Measurements from ENCODE around the gene PCNX1. TPM values are rescaled to one million over a fixed set of nuclear protein-coding genes. Genes with fewer than 3 reads are reported as not detected.
A peak's percentile ranks its signal among the peaks of the same experiment; 100 is the strongest.
"Not testable (repeated sequence)": the region's sequence is repeated elsewhere in the genome, so short reads cannot be mapped to it uniquely, and the experiment has no call there.

PCNX1 gene
- total RNA-seq, 1 donor from 2014 or later = 56.0 TPM

DNA sequence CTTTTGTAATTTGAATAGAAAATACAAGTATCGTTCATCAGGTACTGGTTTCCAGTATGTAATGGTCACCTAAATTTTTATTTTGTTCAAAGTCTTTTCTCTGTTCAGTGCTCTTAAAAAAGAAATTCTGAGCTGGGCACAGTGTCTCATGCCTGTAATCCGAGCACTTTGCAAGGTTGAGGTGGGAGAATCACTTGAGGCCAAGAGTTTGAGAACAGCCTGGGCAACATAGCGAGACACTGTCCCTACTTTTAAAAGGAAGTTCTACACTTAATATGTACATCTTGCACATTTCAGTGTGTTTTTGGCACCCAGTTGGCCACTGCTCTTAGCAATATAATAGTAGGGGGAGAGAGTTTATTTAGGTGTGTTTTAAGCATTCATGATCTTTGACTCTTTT is 27.9 kb downstream of the PCNX1 start:
- peak overlapping the region; percentile 50 for H3K4me3 Mint-ChIP-seq
- intact Hi-C loops (cut with micrococcal nuclease) = loop anchor here (2.0 kb wide), 2 partner anchors 26 to 50 kb away; no protein-coding TSS in a partner anchor
- peak overlapping the region; percentile 73 for H3K27ac Mint-ChIP-seq
- no peaks in the 10 kb centered on the region for H3K27me3 Mint-ChIP-seq
- DNase-seq = no peak
- H3K9me3 Mint-ChIP-seq = peaks cover 19% of the 10 kb centered on the region
- peaks cover 34% of the 10 kb centered on the region for H3K36me3 Mint-ChIP-seq (ENCODE audit: low read depth)
- peaks cover 53% of the 10 kb centered on the region for H3K4me1 Mint-ChIP-seq

DNA sequence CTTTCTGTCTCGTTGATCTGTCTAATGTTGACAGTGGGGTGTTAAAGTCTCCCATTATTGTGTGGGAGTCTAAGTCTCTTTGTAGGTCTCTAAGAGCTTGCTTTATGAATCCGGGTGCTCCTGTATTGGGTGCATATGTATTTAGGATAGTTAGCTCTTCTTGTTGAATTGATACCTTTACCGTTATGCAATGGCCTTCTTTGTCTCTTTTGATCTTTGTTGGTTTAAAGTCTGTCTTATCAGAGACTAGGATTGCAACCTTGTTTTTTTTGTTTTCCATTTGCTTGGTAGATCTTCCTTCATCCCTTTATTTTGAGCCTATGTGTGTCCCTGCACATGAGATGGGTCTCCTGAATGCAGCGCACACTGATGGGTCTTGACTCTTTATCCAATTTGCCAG is 32.4 kb downstream of the PCNX1 start:
- H3K27ac Mint-ChIP-seq = peak overlapping the region; percentile 81
- H3K27me3 Mint-ChIP-seq; intact Hi-C loops (cut with micrococcal nuclease); DNase-seq: not testable (repeated sequence)
- peaks cover 62% of the 10 kb centered on the region for H3K4me1 Mint-ChIP-seq
- H3K4me3 Mint-ChIP-seq = peak overlapping the region; percentile 21
- H3K9me3 Mint-ChIP-seq = peaks cover 42% of the 10 kb centered on the region
- peaks cover 70% of the 10 kb centered on the region for H3K36me3 Mint-ChIP-seq (ENCODE audit: low read depth)

DNA sequence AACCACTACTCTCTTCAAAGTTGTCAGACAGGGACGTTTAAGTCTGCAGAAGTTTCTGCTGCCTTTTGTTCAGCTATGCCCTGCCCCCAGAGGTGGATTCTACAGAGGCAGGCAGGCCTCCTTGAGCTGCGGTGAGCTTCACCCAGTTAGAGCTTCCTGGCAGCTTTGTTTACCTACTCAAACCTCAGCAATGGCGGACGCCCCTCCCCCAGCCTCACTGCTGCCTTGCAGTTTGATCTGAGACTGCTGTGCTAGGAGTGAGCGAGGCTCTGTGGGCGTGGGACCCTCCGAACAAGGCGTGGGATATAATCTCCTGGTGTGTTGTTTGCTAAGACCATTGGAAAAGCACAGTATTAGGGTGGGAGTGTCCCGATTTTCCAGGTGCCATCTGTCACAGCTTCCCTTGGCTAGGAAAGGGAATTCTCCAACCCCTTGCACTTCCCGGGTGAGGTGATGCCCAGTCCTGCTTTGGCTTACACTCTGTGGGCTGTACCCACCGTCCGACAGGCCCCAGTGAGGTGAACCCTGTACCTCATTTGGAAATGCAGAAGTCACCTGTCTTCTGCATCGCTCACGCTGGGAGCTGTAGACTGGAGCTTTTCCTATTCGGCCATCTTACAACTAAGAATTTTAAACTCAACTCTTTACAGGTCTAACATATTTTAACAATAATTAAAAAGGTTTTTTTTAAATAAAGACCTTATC is 34.5 kb downstream of the PCNX1 start:
- DNase-seq = peak; percentile 94
- H3K4me1 Mint-ChIP-seq = peaks cover 49% of the 10 kb centered on the region
- H3K27me3 Mint-ChIP-seq; intact Hi-C loops (cut with micrococcal nuclease): not testable (repeated sequence)
- H3K9me3 Mint-ChIP-seq = peaks cover 42% of the 10 kb centered on the region
- peak overlapping the region; percentile 86 for H3K27ac Mint-ChIP-seq
- H3K36me3 Mint-ChIP-seq (ENCODE audit: low read depth) = peaks cover 78% of the 10 kb centered on the region
- H3K4me3 Mint-ChIP-seq = peak overlapping the region; percentile 70

DNA sequence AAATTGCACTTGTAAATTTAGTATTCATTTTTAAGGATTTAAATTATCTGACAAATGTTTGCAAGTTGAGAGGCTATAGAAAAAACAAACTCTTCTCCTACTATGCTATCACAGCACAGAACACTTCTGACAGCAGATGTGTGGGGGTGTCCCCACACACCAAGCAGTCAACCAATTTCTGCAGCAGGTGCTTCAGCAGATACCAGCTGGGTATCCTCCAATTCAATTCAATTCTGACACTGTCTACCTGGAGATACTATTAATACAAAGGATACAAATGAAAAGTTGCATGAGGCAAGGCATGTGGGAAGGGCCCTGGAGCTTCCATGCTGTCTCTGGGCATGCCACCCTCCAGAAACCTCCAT is 35.1 kb downstream of the PCNX1 start:
- no peaks in the 10 kb centered on the region for H3K27me3 Mint-ChIP-seq
- peaks cover 44% of the 10 kb centered on the region for H3K9me3 Mint-ChIP-seq
- intact Hi-C loops (cut with micrococcal nuclease) = no loop called here
- peaks cover 80% of the 10 kb centered on the region for H3K36me3 Mint-ChIP-seq (ENCODE audit: low read depth)
- H3K4me3 Mint-ChIP-seq = peak overlapping the region; percentile 38
- DNase-seq = no peak
- peak overlapping the region; percentile 72 for H3K27ac Mint-ChIP-seq
- H3K4me1 Mint-ChIP-seq = peaks cover 46% of the 10 kb centered on the region

DNA sequence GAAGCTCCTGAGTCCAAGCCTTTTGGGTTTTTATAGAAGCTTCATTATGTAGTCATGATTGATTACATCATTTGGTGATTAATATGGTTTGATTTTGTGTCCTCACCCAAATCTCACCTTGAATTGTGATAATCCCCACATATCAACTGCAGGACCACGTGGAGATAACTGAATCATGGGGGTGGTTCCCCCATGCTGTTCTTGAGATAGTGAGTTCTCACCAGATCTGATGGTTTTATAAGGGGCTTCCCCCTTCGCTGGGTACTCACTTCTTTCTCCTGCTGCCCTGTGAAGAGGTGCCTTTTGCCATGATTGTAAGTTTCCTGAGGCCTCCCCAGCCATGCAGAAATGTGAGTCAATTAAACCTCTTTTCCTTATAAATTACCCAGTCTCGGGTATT is 35.5 kb downstream of the PCNX1 start:
- Mint-ChIP-seq H3K9me3 (peaks cover 48% of the 10 kb centered on the region), H3K4me3 (peak overlapping the region; percentile 38)

DNA sequence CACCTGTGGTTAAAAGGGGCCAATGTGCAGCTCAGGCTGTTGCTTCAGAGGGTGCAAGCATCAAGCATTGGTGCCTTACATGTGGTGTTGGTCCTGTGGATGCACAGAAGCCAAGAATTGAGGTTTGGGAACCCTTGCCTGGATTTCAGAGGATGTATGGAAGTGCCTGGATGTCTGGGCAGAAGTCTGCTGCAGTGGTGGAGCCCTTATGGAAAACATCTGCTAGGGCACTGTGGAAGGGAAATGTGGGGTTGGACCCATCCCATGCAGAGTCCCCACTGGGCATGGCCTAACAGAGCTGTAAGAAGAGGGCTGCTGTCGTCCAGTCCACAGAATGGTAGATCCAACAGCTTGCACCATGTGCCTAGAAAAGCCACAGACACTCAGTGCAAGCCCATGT is 36.6 kb downstream of the PCNX1 start:
- Mint-ChIP-seq H3K9me3 (peaks cover 49% of the 10 kb centered on the region), H3K27me3 (no peaks in the 10 kb centered on the region), H3K27ac (no peak overlapping the region), H3K36me3 (ENCODE audit: low read depth) (peaks cover 84% of the 10 kb centered on the region), H3K4me1 (peaks cover 38% of the 10 kb centered on the region), H3K4me3 (no peak overlapping the region)
- DNase-seq = no peak
- intact Hi-C loops (cut with micrococcal nuclease) = no loop called here

More for the DNA sequence above, 35.5 kb downstream of the PCNX1 start:
- intact Hi-C loops (cut with micrococcal nuclease); DNase-seq; H3K27me3 Mint-ChIP-seq: not testable (repeated sequence)
- Mint-ChIP-seq H3K27ac (peak overlapping the region; percentile 72), H3K4me1 (peaks cover 42% of the 10 kb centered on the region), H3K36me3 (ENCODE audit: low read depth) (peaks cover 80% of the 10 kb centered on the region)

DNA sequence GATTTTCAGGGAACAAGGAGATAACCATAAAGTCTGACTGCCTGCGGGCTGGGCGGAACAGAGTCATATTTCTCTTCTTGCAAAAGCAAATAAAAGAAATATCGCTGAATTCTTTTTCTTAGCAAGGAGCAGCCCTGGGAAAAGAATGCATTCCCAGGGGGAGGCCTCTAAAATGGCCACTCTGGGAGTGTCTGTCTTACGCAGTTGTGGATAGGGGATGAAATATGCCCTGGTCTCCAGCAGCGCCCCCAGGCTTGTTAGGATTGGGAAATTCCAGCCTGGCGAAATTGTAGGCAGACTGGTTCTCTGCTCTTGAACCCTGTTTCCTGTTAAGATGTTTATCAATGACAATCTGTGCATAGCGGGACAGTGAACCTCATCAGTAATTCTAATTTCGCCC is 40.5 kb downstream of the PCNX1 start:
- Mint-ChIP-seq H3K27me3 (no peaks in the 10 kb centered on the region), H3K36me3 (ENCODE audit: low read depth) (peaks cover 69% of the 10 kb centered on the region), H3K4me1 (peaks cover 4% of the 10 kb centered on the region), H3K27ac (no peak overlapping the region), H3K9me3 (peaks cover 29% of the 10 kb centered on the region), H3K4me3 (no peak overlapping the region)
- no peak for DNase-seq
- intact Hi-C loops (cut with micrococcal nuclease) = no loop called here

DNA sequence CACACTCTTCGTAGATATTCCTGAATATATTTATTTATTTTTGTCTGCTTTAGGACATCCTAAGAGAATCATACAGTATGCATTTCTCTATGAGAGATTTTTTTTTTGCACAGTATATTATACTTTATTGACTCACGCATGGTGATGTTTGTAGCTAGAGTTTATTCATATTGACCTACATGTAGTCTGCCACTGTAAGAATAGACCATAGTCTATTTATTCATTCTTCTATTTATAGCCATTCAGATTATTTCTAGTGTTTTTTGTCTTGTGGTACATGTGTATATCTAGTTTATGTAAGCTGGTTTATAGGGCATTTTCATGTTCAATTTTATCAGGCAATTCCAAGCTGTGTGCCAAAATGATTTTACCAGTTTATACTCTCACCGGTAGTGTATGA is 45.2 kb downstream of the PCNX1 start:
- no peaks in the 10 kb centered on the region for H3K27me3 Mint-ChIP-seq
- DNase-seq = no peak
- intact Hi-C loops (cut with micrococcal nuclease) = no loop called here
- peaks cover 6% of the 10 kb centered on the region for H3K9me3 Mint-ChIP-seq
- no peak overlapping the region for H3K4me3 Mint-ChIP-seq
- H3K27ac Mint-ChIP-seq = no peak overlapping the region
- peaks cover 24% of the 10 kb centered on the region for H3K4me1 Mint-ChIP-seq
- H3K36me3 Mint-ChIP-seq (ENCODE audit: low read depth) = peaks cover 33% of the 10 kb centered on the region

DNA sequence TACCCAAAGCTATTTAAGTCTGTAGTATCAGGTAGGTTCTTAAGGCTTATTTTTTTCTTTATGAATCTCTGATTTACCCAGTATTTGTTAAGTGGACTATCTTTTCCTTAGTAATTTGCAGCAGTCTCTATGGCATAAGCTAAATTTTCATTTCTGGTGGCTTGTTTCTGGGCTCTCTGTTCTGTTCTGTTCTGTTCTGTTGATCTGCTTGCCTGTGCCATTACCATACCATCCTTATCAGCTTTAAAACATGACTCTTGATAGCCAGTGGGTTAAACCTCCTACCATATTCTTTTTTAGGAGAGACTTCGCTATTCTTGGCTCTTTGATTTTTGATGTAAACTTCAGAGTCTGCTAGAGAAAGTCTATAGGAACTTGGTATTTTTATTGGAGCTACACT is 46.8 kb downstream of the PCNX1 start:
- Mint-ChIP-seq H3K9me3 (no peaks in the 10 kb centered on the region), H3K36me3 (ENCODE audit: low read depth) (peaks cover 29% of the 10 kb centered on the region), H3K27me3 (no peaks in the 10 kb centered on the region), H3K27ac (no peak overlapping the region), H3K4me1 (peaks cover 24% of the 10 kb centered on the region), H3K4me3 (no peak overlapping the region)
- no peak for DNase-seq
- intact Hi-C loops (cut with micrococcal nuclease) = no loop called here

DNA sequence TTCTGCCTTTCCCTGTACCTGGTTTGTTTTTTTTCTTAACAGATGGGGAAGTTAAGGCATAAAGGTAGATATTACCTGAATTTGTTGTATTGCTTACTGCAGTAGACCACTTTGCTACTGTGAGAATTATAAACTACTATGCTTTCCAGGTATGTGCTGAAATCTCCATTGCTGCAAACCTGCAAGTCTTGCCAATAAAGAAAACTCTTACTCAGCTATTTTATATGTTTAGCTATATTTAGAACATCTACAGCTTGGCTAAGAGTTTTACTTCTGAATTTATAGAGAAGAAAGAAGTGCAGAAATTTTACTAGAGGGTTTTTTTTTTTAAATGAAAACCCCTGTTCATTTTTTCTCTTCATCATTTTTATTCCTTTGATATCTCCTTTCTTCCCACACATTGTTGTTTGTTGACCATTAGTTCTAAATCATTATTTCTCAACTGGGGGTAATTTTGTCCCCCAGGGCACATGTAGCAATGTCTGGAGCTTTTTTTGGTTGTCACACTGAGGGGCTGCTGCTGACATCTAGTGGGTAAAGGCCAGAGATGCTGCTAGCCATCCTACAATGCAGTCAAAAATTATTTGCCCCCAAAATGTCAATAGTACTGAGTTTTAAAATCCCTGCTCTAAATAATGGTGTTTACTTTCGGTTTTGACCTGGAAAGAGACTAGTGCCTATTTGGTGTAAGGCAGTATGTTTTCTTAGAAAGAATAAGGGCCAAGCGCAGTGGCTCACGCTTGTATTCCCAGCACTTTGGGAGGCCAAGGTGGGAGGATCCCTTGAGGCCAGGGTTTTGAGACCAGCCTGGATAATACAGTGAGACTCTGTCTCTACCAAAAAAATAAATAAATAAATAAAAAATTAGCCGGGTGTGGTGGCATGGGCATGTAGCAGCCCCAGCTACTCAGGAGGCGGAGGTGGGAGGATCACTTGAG is 48.6 kb downstream of the PCNX1 start:
- peak; percentile 81 for DNase-seq
- no peaks in the 10 kb centered on the region for H3K27me3 Mint-ChIP-seq
- peaks cover 24% of the 10 kb centered on the region for H3K36me3 Mint-ChIP-seq (ENCODE audit: low read depth)
- intact Hi-C loops (cut with micrococcal nuclease) = loop anchor here (1.0 to 2.0 kb wide), 2 partner anchors 49 to 139 kb away; partner anchors contain the start of gene PCNX1
- no peak overlapping the region for H3K4me3 Mint-ChIP-seq
- no peak overlapping the region for H3K27ac Mint-ChIP-seq
- peaks cover 24% of the 10 kb centered on the region for H3K4me1 Mint-ChIP-seq
- H3K9me3 Mint-ChIP-seq = no peaks in the 10 kb centered on the region

DNA sequence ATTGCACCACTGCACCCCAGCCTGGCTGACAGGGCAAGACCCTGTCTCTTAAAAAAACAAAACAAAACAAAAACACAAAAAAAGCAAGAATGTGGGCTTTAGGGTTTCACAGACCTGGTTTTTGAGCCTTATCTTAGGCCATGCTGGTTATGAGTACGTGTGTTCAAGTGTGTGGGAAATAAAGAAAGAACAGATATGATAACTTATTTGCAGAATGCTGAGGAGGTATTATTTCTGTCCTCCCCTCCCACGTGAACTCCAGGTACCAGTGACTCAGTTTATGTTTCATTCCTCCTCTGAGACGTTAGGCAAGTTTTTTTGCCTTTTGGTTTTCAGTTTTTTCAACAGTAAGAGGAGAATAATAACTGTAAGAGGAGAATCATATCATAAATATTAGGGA is 49.3 kb downstream of the PCNX1 start:
- H3K27me3 Mint-ChIP-seq = no peaks in the 10 kb centered on the region
- intact Hi-C loops (cut with micrococcal nuclease) = loop anchor here (1.0 to 2.0 kb wide), 2 partner anchors 50 to 139 kb away; partner anchors contain the start of gene PCNX1
- no peak overlapping the region for H3K4me3 Mint-ChIP-seq

DNA sequence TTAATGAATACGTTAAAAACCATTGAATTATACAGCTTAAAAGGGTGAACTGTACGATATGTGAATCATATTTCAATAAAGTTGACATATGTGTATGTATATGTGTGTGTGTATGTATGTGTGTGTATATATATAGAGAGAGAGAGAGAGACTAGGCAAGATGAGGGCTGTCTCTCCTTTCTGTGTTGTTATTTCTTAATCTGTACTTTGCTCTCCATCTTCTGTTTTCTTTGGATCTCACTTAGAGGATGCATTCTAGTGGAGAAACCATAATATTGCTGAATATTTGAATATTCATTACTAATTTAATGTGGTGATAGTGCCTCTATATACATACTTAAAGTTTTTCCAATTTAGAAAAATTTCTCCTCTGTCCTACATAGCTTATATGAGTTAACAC is 50.5 kb downstream of the PCNX1 start:
- no peak for DNase-seq
- H3K27ac Mint-ChIP-seq = no peak overlapping the region
- no peaks in the 10 kb centered on the region for H3K9me3 Mint-ChIP-seq
- H3K36me3 Mint-ChIP-seq (ENCODE audit: low read depth) = peaks cover 20% of the 10 kb centered on the region
- H3K4me3 Mint-ChIP-seq = no peak overlapping the region
- intact Hi-C loops (cut with micrococcal nuclease) = loop anchor here (2.0 kb wide), 1 partner anchor 51 kb away; the partner anchor contains the start of gene PCNX1
- peaks cover 22% of the 10 kb centered on the region for H3K4me1 Mint-ChIP-seq
- H3K27me3 Mint-ChIP-seq = no peaks in the 10 kb centered on the region

More for the DNA sequence above, 49.3 kb downstream of the PCNX1 start:
- H3K27ac Mint-ChIP-seq = no peak overlapping the region
- DNase-seq = no peak
- H3K9me3 Mint-ChIP-seq = no peaks in the 10 kb centered on the region
- H3K36me3 Mint-ChIP-seq (ENCODE audit: low read depth) = peaks cover 22% of the 10 kb centered on the region
- peaks cover 24% of the 10 kb centered on the region for H3K4me1 Mint-ChIP-seq

DNA sequence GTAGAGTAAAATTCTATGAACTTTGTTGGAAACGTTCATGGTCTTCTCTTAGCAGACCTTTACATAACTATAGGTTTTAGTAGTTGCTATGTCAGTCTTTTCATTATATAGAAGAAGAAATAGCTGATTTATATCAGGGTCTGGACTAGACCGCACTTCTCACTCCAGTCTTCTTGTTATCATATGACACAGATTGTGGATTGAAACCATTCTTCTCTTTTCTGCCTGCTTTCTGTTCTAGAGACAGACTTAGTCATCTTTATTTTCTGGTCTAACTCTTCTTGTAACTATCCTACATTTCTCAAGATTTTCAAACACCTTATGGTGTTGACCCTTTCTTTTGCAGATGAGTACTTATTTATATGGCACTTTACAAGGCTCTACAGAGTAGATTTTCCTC is 55.7 kb downstream of the PCNX1 start:
- intact Hi-C loops (cut with micrococcal nuclease) = no loop called here
- peaks cover 5% of the 10 kb centered on the region for H3K4me1 Mint-ChIP-seq
- DNase-seq = no peak
- peaks cover 31% of the 10 kb centered on the region for H3K36me3 Mint-ChIP-seq (ENCODE audit: low read depth)
- no peak overlapping the region for H3K4me3 Mint-ChIP-seq
- no peaks in the 10 kb centered on the region for H3K27me3 Mint-ChIP-seq
- no peak overlapping the region for H3K27ac Mint-ChIP-seq
- no peaks in the 10 kb centered on the region for H3K9me3 Mint-ChIP-seq

DNA sequence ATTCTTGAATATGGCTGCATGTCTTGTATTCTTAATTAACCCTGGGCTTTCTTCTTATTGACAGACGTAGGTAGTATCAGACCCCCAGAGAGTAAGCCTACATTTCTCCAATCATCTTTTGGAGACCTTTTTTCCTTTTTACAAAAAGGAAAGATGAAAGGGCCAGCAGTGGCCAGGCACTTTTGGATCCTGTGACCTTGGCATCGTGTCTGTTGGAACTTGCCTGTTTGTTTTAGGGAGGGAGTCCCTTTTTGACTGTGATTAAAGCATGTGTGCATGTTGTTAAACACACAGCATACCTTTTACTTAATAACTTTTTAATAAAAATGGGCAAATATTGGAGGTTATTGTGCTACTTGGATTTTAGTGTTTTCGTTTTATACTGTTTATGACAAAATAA is 57.2 kb downstream of the PCNX1 start:
- intact Hi-C loops (cut with micrococcal nuclease) = no loop called here
- Mint-ChIP-seq H3K27ac (no peak overlapping the region), H3K27me3 (no peaks in the 10 kb centered on the region), H3K36me3 (ENCODE audit: low read depth) (peaks cover 36% of the 10 kb centered on the region), H3K4me3 (no peak overlapping the region), H3K4me1 (peaks cover 11% of the 10 kb centered on the region), H3K9me3 (no peaks in the 10 kb centered on the region)
- DNase-seq = no peak

All from activated CD4-positive, alpha-beta T cell treated with anti-CD3 and anti-CD28 coated beads, Interleukin-2, amount 10 ng/mL, durations not matched to agents 24 days and 14 days (primary cell).